ENCODE measurements around the gene NSMF. TPM values are rescaled to one million over a fixed set of nuclear protein-coding genes. Genes with fewer than 3 reads are reported as not detected.

NSMF gene
- total RNA-seq, 2 experiments from 2014 or later = 74.1 to 74.6 TPM

GRCh38 chr9:137494550-137495351 is 35.6 kb upstream of the NSMF start:
- H3K9me3 Mint-ChIP-seq = no peaks in the 10 kb centered on the region
- no peaks in the 10 kb centered on the region for H3K27me3 Mint-ChIP-seq
- no peak overlapping the region for H3K4me3 Mint-ChIP-seq
- H3K36me3 Mint-ChIP-seq = no peaks in the 10 kb centered on the region
- no peak overlapping the region for H3K27ac Mint-ChIP-seq
- peaks cover 6% of the 10 kb centered on the region for H3K4me1 Mint-ChIP-seq
- no peak for DNase-seq

GRCh38 chr9:137494104-137494544 is 35.0 kb upstream of the NSMF start:
- H3K4me1 Mint-ChIP-seq = peaks cover 6% of the 10 kb centered on the region

GRCh38 chr9:137493364-137494103 is 34.4 kb upstream of the NSMF start:
- Mint-ChIP-seq H3K27ac (no peak overlapping the region), H3K4me1 (peaks cover 6% of the 10 kb centered on the region), H3K4me3 (no peak overlapping the region), H3K9me3 (no peaks in the 10 kb centered on the region), H3K27me3 (no peaks in the 10 kb centered on the region), H3K36me3 (no peaks in the 10 kb centered on the region)
- no peak for DNase-seq

More at GRCh38 chr9:137494104-137494544, 35.0 kb upstream of the NSMF start:
- no peak overlapping the region for H3K4me3 Mint-ChIP-seq
- H3K9me3 Mint-ChIP-seq = no peaks in the 10 kb centered on the region
- no peaks in the 10 kb centered on the region for H3K36me3 Mint-ChIP-seq
- H3K27me3 Mint-ChIP-seq = no peaks in the 10 kb centered on the region
- H3K27ac Mint-ChIP-seq = no peak overlapping the region
- no peak for DNase-seq

DNA sequence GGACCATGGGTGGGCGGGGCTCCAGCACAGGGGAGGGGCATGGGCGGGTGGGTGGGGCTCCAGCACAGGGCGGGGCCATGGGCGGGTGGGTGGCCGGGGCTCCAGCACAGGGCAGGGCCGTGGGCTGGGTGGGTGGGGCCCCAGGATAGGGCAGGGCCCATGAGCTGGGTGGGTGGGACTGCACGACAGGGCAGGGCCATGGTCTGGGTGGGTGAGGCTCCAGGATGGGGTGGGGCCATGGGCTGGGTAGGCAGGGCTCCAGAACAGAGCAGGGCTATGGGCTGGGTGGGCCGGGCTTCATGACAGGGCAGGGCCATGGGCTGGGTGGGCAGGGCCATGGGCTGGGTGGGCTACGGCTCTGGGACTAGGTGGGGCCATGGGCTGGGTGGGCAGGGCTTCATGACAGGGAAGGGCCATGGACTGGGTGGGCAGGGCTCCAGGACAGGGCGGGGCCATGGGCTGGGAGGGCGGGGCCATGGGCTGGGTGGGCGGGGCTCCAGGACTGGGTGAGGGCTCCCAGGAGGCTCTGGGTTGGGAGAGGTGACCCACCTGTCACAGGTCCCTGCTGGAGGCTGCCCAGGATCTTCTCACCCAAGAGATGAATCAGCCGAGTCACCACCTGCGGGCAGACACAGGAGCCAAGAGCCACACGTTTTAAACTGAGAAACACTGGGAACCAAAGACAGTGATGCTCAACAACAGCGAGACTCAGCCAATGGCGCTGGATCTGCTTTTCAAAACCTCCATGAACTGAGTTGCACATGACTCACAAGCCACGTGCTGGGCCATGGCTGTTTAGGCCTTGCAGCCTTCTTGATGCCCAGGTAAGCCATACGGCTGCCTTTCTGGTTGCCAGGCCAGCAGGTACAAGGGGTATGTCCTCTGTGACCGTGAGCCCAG is 33.6 kb upstream of the NSMF start:
- Mint-ChIP-seq H3K9me3 (no peaks in the 10 kb centered on the region), H3K4me1 (peaks cover 6% of the 10 kb centered on the region), H3K27ac (no peak overlapping the region), H3K36me3 (no peaks in the 10 kb centered on the region), H3K27me3 (no peaks in the 10 kb centered on the region), H3K4me3 (no peak overlapping the region)
- DNase-seq = peak; percentile 48

- peaks cover 6% of the 10 kb centered on the region for H3K4me1 Mint-ChIP-seq
- H3K27ac Mint-ChIP-seq = no peak overlapping the region
- H3K4me3 Mint-ChIP-seq = no peak overlapping the region
- no peak for DNase-seq
- H3K36me3 Mint-ChIP-seq = no peaks in the 10 kb centered on the region
- no peaks in the 10 kb centered on the region for H3K27me3 Mint-ChIP-seq
- no peaks in the 10 kb centered on the region for H3K9me3 Mint-ChIP-seq
Observed at GRCh38 chr9:137491735-137492432, 32.8 kb upstream of the NSMF start.

DNA sequence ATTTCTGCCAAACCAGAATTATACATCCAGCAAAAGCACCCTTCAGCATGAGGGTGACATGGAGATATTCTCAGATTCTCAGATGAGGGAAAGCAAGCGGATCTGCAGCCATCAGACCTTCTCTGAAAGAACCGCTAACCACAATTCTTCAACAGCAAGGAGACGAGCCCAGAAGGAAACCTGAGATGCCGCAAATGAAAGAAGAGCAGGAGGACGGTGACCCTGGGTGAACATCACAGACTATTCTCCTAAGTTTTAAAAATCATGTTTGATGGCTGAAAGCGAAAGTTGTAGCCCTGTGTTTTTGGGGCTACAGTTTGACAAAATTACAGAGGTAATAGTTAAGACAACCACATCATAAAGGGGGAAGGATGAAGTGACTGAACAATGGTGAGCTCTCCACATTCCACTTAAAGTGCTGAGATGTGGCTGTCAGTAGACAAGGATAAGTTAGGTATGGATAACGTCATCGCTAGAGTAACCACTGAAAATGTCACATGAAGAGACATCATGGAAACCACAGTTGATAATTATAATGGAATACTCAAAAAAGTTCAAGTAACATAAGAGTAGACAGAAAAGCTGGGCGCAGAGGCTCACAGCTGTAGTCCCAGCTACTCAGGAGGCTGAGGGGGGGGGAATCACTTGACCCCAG is 31.5 kb upstream of the NSMF start:
- Mint-ChIP-seq H3K9me3 (no peaks in the 10 kb centered on the region), H3K27me3 (no peaks in the 10 kb centered on the region), H3K4me3 (no peak overlapping the region), H3K27ac (no peak overlapping the region), H3K4me1 (peaks cover 6% of the 10 kb centered on the region), H3K36me3 (no peaks in the 10 kb centered on the region)
- no peak for DNase-seq

DNA sequence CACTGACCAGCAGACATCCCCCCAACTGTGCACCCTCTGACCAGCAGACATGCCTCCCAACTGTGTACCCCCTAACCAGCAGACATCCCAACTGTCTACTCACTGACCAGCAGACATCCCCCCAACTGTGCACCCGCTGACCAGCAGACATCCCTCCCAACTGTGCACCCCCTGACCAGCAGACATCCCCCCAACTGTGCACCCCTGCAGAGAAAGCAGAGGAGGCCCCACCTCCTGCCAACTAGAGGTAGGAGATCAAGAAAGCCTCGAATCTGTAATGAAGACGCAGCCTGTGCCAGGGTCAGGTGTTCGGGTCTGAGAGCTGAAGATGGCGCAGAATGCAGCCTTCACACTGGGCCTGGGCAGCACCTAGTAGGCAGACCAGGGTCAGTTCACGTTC is 29.8 kb upstream of the NSMF start:
- Mint-ChIP-seq H3K4me3 (no peak overlapping the region), H3K36me3 (no peaks in the 10 kb centered on the region), H3K27me3 (no peaks in the 10 kb centered on the region), H3K27ac (no peak overlapping the region), H3K4me1 (peaks cover 6% of the 10 kb centered on the region), H3K9me3 (no peaks in the 10 kb centered on the region)
- no peak for DNase-seq

DNA sequence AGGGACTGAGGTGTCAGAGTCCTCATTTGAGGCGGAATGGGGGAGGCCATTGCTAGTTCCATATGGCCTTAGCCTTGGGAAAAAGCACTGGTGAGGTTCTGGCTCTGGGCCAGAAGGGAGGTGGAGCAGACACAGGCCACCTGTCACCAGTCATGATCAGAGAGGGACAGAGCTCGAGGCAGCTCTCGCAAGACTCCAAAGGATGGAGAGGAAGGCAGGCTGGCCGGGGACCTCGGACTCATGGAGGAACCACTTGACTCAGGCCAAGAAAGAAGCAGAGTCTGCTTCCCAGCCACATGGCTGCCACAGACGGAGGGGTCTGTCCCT is 29.2 kb upstream of the NSMF start:
- Mint-ChIP-seq H3K36me3 (no peaks in the 10 kb centered on the region), H3K27ac (no peak overlapping the region), H3K4me3 (no peak overlapping the region), H3K27me3 (no peaks in the 10 kb centered on the region), H3K9me3 (no peaks in the 10 kb centered on the region), H3K4me1 (peaks cover 6% of the 10 kb centered on the region)
- no peak for DNase-seq

DNA sequence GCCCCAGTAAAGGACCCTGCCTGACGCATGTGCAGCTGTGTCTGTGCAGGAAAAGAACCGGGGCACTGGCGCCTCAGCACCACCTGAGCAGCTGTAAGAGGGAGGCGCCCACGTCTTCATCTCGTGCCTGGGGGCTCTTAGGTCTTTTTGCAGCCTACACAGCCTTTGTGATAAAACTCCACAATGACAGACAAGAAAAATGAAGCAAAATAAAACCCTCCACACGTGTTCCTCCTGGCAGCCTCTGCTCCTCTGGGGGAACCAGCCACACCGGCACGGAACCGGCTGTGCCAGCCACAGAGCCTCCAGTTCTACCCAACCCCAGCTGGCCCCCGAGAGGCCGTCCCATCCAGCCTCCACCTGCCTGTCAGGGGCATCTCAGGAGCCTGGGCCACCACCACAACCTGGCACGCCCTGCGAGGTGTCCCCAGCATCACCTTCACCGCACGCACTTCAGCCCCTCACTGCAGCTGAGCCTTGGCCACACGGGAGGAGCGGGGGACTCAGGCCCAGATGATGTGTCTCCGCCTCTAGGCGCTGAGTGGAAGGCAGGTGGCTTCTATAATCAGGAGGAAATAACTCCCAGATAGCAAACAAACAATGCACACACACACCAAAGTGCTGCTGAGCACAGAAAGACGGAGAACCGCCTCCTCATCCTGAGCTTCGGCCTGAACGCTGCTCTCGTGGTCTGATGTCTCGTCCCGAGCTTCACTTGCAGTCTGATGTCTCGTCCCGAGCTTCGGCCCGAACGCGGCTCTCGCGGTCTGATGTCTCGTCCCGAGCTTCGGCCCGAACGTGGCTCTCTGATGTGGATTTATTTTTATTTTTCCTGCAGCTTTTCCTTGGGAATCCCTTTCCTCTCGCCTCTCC is 28.6 kb upstream of the NSMF start:
- Mint-ChIP-seq H3K36me3 (no peaks in the 10 kb centered on the region), H3K27me3 (no peaks in the 10 kb centered on the region), H3K27ac (no peak overlapping the region), H3K4me1 (peaks cover 6% of the 10 kb centered on the region), H3K9me3 (no peaks in the 10 kb centered on the region), H3K4me3 (no peak overlapping the region)
- no peak for DNase-seq

- no peaks in the 10 kb centered on the region for H3K27me3 Mint-ChIP-seq
- no peaks in the 10 kb centered on the region for H3K36me3 Mint-ChIP-seq
- DNase-seq = no peak
- H3K9me3 Mint-ChIP-seq = no peaks in the 10 kb centered on the region
- peaks cover 6% of the 10 kb centered on the region for H3K4me1 Mint-ChIP-seq
- H3K27ac Mint-ChIP-seq = no peak overlapping the region
- no peak overlapping the region for H3K4me3 Mint-ChIP-seq
Observed at GRCh38 chr9:137486545-137487453, 27.7 kb upstream of the NSMF start.

GRCh38 chr9:137486141-137486490 is 27.0 kb upstream of the NSMF start:
- Mint-ChIP-seq H3K4me3 (no peak overlapping the region), H3K4me1 (peaks cover 6% of the 10 kb centered on the region), H3K36me3 (no peaks in the 10 kb centered on the region), H3K27ac (no peak overlapping the region), H3K27me3 (no peaks in the 10 kb centered on the region), H3K9me3 (no peaks in the 10 kb centered on the region)
- no peak for DNase-seq

DNA sequence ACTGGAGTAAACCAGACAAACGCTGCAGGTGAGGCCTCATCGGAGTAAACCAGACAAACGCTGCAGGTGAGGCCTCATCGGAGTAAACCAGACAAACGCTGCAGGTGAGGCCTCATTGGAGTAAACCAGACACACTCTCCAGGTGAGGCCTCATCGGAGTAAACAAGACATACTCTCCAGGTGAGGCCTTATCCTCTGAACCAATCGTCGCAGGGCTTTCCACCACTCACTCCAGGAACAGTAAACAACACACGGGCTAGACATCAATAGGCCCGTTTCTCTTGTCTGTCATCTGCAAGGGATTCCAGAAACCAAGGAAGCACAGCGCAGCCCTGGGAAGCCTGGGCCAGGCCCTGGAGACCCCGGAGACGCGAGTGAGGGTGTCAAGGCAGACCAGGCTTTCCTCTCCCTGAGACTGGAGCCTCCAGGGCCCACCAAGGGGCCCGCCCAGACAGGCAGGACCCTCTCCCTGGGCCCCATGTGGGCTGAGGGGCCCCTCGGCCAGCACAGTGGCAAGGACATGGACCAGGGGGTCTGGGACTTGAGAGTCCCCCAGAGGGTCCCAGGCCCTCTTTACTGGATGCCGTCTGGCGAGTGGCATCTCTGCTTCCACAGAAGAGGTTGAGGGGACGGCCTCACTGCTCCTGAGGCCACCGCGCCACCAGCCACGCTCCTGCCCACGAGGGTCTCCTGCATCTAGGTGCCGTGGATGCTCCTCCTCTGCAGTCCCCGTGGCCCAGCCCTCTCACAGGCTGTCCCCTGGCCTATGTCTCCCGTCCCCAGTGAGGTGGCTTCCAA is 26.4 kb upstream of the NSMF start:
- no peak overlapping the region for H3K4me3 Mint-ChIP-seq
- no peaks in the 10 kb centered on the region for H3K9me3 Mint-ChIP-seq
- peaks cover 4% of the 10 kb centered on the region for H3K4me1 Mint-ChIP-seq
- no peak for DNase-seq
- H3K36me3 Mint-ChIP-seq = no peaks in the 10 kb centered on the region
- no peaks in the 10 kb centered on the region for H3K27me3 Mint-ChIP-seq
- H3K27ac Mint-ChIP-seq = no peak overlapping the region

Measured in activated naive CD8-positive, alpha-beta T cell treated with anti-CD3 and anti-CD28 coated beads for 36 hours (primary cell).